ENCODE results near the gene FNIP2. TPM values are rescaled to one million over a fixed set of nuclear protein-coding genes. Genes with fewer than 3 reads are reported as not detected.

Gene FNIP2
- polyA plus RNA-seq, 1 of the 3 experiments (the other 2 are of a cell fraction), result 0.97 TPM

GRCh38 chr4:158787709-158788475 lies 19.1 kb downstream of the FNIP2 start:
- H3K4me2 ChIP-seq, result no peak overlapping the region
- CTCF ChIA-PET, result interaction anchor here (0.6 to 1.1 kb wide), 3 partner anchors 9 to 57 kb away, joined by 3 to 4 read pairs (median 3); no protein-coding TSS in a partner anchor
- H3K9ac ChIP-seq, result no peak overlapping the region
- no peak overlapping the region for H3K27ac ChIP-seq (ENCODE audit: low read depth in 2 of 2, low read length in 1 of 2)
- peaks cover 16 to 25% of the 10 kb centered on the region in 2 experiments for H3K4me1 ChIP-seq (ENCODE audit: control insufficient read depth in 1 of 2, insufficient read depth in 2 of 2, low read depth in 1 of 2, low read length in 1 of 2)
- no peaks in the 10 kb centered on the region for H3K27me3 ChIP-seq (ENCODE audit: insufficient read depth)
- 95% methylated on average over 15 of the region's 15 CpGs for WGBS (ENCODE audit: low lambda C conversion rate)
- H3K79me2 ChIP-seq (ENCODE audit: insufficient read depth), result peaks cover 72% of the 10 kb centered on the region
- H3K9me2 ChIP-seq, result no peaks in the 10 kb centered on the region
- no peaks in the 10 kb centered on the region for H3K9me3 ChIP-seq
- DNase-seq, result no peak
- H3K36me3 ChIP-seq (replicated peaks in 1 of 2; ENCODE audit: control insufficient read depth in 1 of 2, insufficient read depth in 2 of 2, low read length in 1 of 2), result no peaks in the 10 kb centered on the region
- H4K20me1 ChIP-seq (ENCODE audit: insufficient read depth), result no peaks in the 10 kb centered on the region
- no peak for TF ChIP-seq EZH2phosphoT487 (IDR thresholded peaks at IDR 0.05; ENCODE audit: borderline replicate concordance, low read depth)
- no peak for TF ChIP-seq SIN3A (IDR thresholded peaks at IDR 0.05; ENCODE audit: borderline replicate concordance, low read depth, low read length)
- H3K4me3 ChIP-seq (ENCODE audit: low read depth in 2 of 2, low read length in 1 of 2), result no peak overlapping the region
- no peak overlapping the region for H2AFZ ChIP-seq (ENCODE audit: low read depth)
- POLR2A ChIA-PET, result no interaction called here
- peaks cover 11% of the 10 kb centered on the region for H3F3A ChIP-seq (replicated peaks; ENCODE audit: insufficient read depth)

DNA sequence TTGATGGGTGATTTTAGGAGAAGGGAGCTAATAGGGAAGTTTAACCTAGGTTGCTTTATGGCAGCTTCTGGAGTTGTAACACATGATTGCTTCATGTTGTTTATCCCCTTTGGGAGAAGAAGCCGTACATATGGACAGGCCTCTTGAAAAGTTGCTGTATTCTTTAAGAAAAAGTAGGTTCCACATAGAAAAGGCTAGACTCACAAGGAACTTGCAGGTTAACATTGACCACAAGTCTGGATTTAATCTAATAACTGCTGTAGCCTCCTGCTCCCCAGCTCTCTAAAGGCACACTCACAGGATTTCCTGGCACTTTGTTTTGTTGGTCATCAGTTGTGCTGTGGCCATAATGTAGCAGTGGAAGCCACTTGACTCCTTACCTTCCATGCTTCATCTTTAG lies 19.7 kb downstream of the FNIP2 start:
- Histone ChIP-seq H2AFZ (ENCODE audit: low read depth) (no peak overlapping the region), H3F3A (replicated peaks; ENCODE audit: insufficient read depth) (peaks cover 7% of the 10 kb centered on the region), H3K9ac (no peak overlapping the region), H4K20me1 (ENCODE audit: insufficient read depth) (no peaks in the 10 kb centered on the region), H3K4me3 (ENCODE audit: low read depth in 2 of 2, low read length in 1 of 2) (no peak overlapping the region), H3K9me2 (no peaks in the 10 kb centered on the region), H3K4me1 (ENCODE audit: control insufficient read depth in 1 of 2, insufficient read depth in 2 of 2, low read depth in 1 of 2, low read length in 1 of 2) (peaks cover 12 to 22% of the 10 kb centered on the region in 2 experiments; a peak in 3 of 4 replicates), H3K79me2 (ENCODE audit: insufficient read depth) (peaks cover 68% of the 10 kb centered on the region), H3K9me3 (no peaks in the 10 kb centered on the region), H3K36me3 (replicated peaks in 1 of 2; ENCODE audit: control insufficient read depth in 1 of 2, insufficient read depth in 2 of 2, low read length in 1 of 2) (no peaks in the 10 kb centered on the region), H3K27me3 (ENCODE audit: insufficient read depth) (no peaks in the 10 kb centered on the region), H3K4me2 (no peak overlapping the region), H3K27ac (ENCODE audit: low read depth in 2 of 2, low read length in 1 of 2) (no peak overlapping the region)
- no peak for DNase-seq
- whole genome bisulfite sequencing (ENCODE audit: low lambda C conversion rate), result 95% methylated on average over 1 of the region's 1 CpG
- POLR2A ChIA-PET, result no interaction called here
- no peak for TF ChIP-seq GABPA (IDR thresholded peaks at IDR 0.05; ENCODE audit: low read depth)
- TF ChIP-seq SIN3A (IDR thresholded peaks at IDR 0.05; ENCODE audit: borderline replicate concordance, low read depth, low read length), result no peak
- TF ChIP-seq RFX5 (IDR thresholded peaks at IDR 0.05; ENCODE audit: low read length), result no peak
- no peak for TF ChIP-seq RXRA (IDR thresholded peaks at IDR 0.05; ENCODE audit: borderline replicate concordance, low read depth)
- TF ChIP-seq YY1 (IDR thresholded peaks at IDR 0.05; ENCODE audit: low read depth), result no peak
- no peak for TF ChIP-seq TAF1 (IDR thresholded peaks at IDR 0.05; ENCODE audit: borderline replicate concordance, low read depth, low read length)
- TF ChIP-seq CTCF (IDR thresholded peaks at IDR 0.05), result no peak
- no peak for TF ChIP-seq FOSL2 (IDR thresholded peaks at IDR 0.05; ENCODE audit: borderline replicate concordance, low read depth)
- TF ChIP-seq RCOR1 (IDR thresholded peaks at IDR 0.05; ENCODE audit: low read length), result no peak
- no peak for TF ChIP-seq EZH2phosphoT487 (IDR thresholded peaks at IDR 0.05; ENCODE audit: borderline replicate concordance, low read depth)
- TF ChIP-seq POLR2AphosphoS5 (IDR thresholded peaks at IDR 0.05; ENCODE audit: low read depth, low read length), result no peak
- TF ChIP-seq CHD2 (IDR thresholded peaks at IDR 0.05; ENCODE audit: low read length, partially characterized antibody), result no peak
- TF ChIP-seq FOXM1 (IDR thresholded peaks at IDR 0.05; ENCODE audit: low read depth), result no peak
- TF ChIP-seq GATA2 (CRISPR knock-in tag; IDR thresholded peaks at IDR 0.05), result no peak
- TF ChIP-seq SMC3 (IDR thresholded peaks at IDR 0.05; ENCODE audit: low read depth, low read length), result no peak
- TF ChIP-seq NFIC (IDR thresholded peaks at IDR 0.05; ENCODE audit: borderline replicate concordance), result no peak
- TF ChIP-seq MEF2A (IDR thresholded peaks at IDR 0.05; ENCODE audit: borderline replicate concordance, low read depth), result no peak
- TF ChIP-seq NRF1 (IDR thresholded peaks at IDR 0.05; ENCODE audit: low read depth, low read length), result no peak
- TF ChIP-seq JUND (IDR thresholded peaks at IDR 0.05), result no peak
- CTCF ChIA-PET, result interaction anchor here (0.6 to 1.1 kb wide), 2 partner anchors 9 to 36 kb away, joined by 3 read pairs; no protein-coding TSS in a partner anchor

All from SK-N-SH (cell line).